OCI-LY7 (cell line): ENCODE data around the gene DGLUCY.

Source experiments
- CTCF ChIP-seq: fragments of 200-600 bp; sonication (generic); conservative IDR thresholded peaks from 2 replicates; pipeline ENCODE4 v1.5.1; 2014; ENCODE audit warnings: mild to moderate bottlenecking, antibody characterized with exemption, low read length, moderate library complexity, mixed read lengths
- EZH2phosphoT487 ChIP-seq: fragments of 200-600 bp; sonication (generic); IDR thresholded peaks from 2 replicates; pipeline ENCODE4 v1.6.1; 2018; ENCODE audit warnings: low read depth, borderline replicate concordance, mild to moderate bottlenecking, mixed run types, antibody characterized with exemption, low read length, moderate library complexity, mixed read lengths

GRCh38 chr14:91139776-91140175, 25.9 kb downstream of the DGLUCY start:
- TF ChIP-seq CTCF (no peak), EZH2phosphoT487 (no peak)
